PFSK-1 (cell line): ENCODE measurements around the gene LTB.

Experiments
- FOXP2 ChIP-seq: optimal IDR thresholded peaks from 2 replicates; pipeline ENCODE3; 2011; ENCODE audit warnings: borderline replicate concordance, control low read depth, inconsistent platforms; ENCODE audit not compliant: insufficient read depth; ENCODE audit errors: extremely low read length, extremely low read depth
- POLR2AphosphoS5 ChIP-seq: IDR thresholded peaks from 2 replicates; pipeline ENCODE4 v1.6.1; 2012; ENCODE audit warnings: low read depth, mild to moderate bottlenecking, control low read depth, low read length, moderate library complexity
- SIN3A ChIP-seq: IDR thresholded peaks from 2 replicates; pipeline ENCODE4 v1.6.1; 2012; ENCODE audit warnings: mild to moderate bottlenecking, low read length, moderate library complexity, borderline replicate concordance; ENCODE audit not compliant: insufficient read depth
- TAF1 ChIP-seq: IDR thresholded peaks from 2 replicates; pipeline ENCODE4 v1.6.1; 2012; ENCODE audit warnings: low read length, control low read depth, borderline replicate concordance; ENCODE audit not compliant: insufficient read depth
- TF ChIP-seq, protein P1 (sequence below), 2 experiments: IDR thresholded peaks; 2 replicates each; pipeline versions ENCODE4 v1.6.1 to v1.8.0; 2011 to 2012; ENCODE audit warnings: low read depth in 2 of 2, low read length in 2 of 2, control low read depth in 1 of 2, inconsistent platforms in 1 of 2, mild to moderate bottlenecking in 1 of 2, moderate library complexity in 1 of 2; ENCODE audit not compliant: insufficient read depth in 1 of 2

LTB gene

DNA sequence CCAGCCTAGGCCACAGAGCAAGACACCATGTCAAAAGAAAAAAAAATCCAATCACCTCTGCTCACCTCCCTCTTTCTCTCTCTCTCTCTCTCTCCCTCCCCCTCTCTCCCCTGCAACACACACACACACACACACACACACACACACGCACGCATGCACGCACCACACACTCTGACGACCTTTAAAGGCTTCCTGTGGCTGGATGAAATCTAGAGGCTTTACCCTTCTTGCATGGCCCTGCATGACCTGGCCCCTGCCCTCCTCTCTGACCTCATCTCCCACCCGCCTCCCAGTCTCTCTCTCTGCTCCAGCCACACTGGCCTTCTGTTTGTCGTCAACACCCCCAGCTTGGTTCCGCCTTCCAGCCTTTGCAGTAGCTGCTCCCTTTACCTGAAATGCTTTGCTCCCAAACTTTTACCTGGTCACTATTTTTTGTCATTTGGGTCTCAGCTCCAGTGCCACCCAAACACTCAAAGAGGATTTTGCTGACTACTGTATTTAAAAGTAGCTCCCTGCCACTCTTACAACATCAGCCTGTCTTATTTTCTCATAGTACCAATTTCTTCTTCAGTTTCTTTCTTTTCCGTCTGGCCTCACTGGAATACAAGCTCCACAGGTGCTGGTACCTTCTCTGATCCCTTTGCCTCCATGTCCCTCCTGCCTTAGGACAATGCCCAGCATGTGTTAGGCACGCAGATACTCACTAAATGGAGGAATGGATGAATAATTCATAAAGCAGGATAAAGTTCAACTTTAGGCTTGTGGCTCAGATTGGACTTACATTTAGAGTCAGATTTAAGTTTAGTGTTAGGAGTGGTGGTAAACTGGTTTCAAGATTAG is 14.5 kb downstream of the LTB start:
- no peak for TF ChIP-seq FOXP2
- no peak for TF ChIP-seq TAF1
- TF ChIP-seq POLR2AphosphoS5 = no peak
- TF ChIP-seq, protein P1, sequence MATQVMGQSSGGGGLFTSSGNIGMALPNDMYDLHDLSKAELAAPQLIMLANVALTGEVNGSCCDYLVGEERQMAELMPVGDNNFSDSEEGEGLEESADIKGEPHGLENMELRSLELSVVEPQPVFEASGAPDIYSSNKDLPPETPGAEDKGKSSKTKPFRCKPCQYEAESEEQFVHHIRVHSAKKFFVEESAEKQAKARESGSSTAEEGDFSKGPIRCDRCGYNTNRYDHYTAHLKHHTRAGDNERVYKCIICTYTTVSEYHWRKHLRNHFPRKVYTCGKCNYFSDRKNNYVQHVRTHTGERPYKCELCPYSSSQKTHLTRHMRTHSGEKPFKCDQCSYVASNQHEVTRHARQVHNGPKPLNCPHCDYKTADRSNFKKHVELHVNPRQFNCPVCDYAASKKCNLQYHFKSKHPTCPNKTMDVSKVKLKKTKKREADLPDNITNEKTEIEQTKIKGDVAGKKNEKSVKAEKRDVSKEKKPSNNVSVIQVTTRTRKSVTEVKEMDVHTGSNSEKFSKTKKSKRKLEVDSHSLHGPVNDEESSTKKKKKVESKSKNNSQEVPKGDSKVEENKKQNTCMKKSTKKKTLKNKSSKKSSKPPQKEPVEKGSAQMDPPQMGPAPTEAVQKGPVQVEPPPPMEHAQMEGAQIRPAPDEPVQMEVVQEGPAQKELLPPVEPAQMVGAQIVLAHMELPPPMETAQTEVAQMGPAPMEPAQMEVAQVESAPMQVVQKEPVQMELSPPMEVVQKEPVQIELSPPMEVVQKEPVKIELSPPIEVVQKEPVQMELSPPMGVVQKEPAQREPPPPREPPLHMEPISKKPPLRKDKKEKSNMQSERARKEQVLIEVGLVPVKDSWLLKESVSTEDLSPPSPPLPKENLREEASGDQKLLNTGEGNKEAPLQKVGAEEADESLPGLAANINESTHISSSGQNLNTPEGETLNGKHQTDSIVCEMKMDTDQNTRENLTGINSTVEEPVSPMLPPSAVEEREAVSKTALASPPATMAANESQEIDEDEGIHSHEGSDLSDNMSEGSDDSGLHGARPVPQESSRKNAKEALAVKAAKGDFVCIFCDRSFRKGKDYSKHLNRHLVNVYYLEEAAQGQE (IDR thresholded peaks at IDR 0.05; ENCODE audit: insufficient read depth in 1 of 2, low read depth in 2 of 2, low read length in 2 of 2) = no peak
- no peak for TF ChIP-seq SIN3A

GRCh38 chr6:31560697-31561058 is 21.5 kb downstream of the LTB start:
- TF ChIP-seq TAF1 (no peak), SIN3A (no peak), POLR2AphosphoS5 (no peak)
- TF ChIP-seq, protein P1 (IDR thresholded peaks at IDR 0.05; ENCODE audit: insufficient read depth in 1 of 2, low read depth in 2 of 2, low read length in 2 of 2) = no peak

DNA sequence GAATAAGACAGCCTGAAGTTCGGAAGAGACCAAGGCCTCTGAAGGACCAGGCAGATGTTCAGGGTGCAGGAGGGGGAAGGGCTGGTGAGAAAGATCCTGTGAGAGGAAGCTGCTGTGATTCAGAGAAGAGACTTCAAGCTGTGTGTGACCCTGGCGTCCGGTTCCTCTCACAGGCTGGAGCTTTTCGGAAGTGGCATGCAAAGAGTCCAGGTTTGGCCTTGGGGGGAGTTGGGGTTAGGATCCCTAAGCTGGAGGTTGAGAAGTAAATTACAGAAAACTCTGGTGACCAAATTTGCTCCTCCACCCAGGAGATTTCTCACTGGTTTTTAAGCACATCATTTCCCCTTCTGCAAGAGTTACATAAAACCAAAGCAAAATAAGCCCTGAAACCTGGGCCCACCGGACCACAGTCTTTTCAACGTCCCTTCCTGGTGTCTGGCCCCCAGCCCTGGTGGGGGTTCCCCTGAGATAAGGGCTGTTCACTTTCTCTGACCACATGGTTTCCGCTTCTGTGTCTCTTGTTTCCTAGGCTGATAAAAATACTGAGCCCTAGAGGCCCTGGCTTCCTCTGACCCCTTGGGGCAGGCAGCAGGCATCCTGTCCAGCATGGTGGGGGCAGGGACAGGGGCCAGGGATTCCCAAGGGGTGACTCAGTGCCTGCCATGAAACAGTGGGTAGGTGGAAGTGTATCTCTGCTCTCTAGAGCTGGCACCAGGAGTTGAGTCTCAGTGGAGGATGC is 22.1 kb downstream of the LTB start:
- TF ChIP-seq FOXP2 (no peak), POLR2AphosphoS5 (no peak), SIN3A (no peak)

DNA sequence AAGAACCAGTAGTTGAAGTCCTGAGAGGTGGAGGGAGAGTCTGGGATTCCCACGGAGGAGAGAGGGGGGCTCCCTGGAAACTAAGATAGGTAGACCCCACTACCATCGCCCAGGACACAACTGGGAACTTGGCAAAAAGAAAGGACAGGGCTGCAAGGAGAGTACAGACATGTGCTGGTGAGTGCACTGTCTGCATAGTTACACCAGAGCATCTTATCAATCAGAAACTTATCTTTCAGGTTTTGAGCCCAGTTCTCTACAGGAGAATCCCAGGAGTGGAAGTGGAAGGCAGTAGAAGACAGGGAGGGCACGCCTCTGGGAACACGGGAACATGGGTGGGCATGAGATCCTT is 22.6 kb downstream of the LTB start:
- TF ChIP-seq POLR2AphosphoS5 = no peak
- no peak for TF ChIP-seq TAF1

- no peak for TF ChIP-seq POLR2AphosphoS5
- TF ChIP-seq SIN3A = no peak
- no peak for TF ChIP-seq TAF1
Measured at GRCh38 chr6:31558631-31559500, 23.4 kb downstream of the LTB start.

DNA sequence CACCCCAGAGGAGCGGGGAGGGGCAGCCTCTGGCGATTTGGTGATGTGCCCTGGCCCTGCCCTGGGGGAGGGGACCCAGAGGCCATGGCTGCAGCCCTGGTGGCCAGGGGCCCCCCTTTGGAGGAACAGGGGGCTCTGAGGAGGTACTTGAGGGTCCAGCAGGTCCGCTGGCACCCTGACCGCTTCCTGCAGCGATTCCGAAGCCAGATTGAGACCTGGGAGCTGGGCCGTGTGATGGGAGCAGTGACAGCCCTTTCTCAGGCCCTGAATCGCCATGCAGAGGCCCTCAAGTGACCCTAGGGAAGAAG is 24.0 kb downstream of the LTB start:
- no peak for TF ChIP-seq TAF1
- no peak for TF ChIP-seq FOXP2
- TF ChIP-seq, protein P1 (IDR thresholded peaks at IDR 0.05; ENCODE audit: insufficient read depth in 1 of 2, low read depth in 2 of 2, low read length in 2 of 2) = no peak
- TF ChIP-seq SIN3A = no peak
- no peak for TF ChIP-seq POLR2AphosphoS5
